HPDE6-E6E7 (cell line): ENCODE results near the gene PTPRR.

Source experiments
- DNase-seq: peaks from one replicate; pipeline ENCODE4 v3.0.0; 2011; ENCODE audit warnings: missing footprints; ENCODE audit errors: extremely low spot score

Gene PTPRR

GRCh38 chr12:70798016-70798783 lies 122.3 kb downstream of the PTPRR start:
- no peak for DNase-seq

GRCh38 chr12:70796989-70797388 lies 123.5 kb downstream of the PTPRR start:
- DNase-seq: no peak

DNA sequence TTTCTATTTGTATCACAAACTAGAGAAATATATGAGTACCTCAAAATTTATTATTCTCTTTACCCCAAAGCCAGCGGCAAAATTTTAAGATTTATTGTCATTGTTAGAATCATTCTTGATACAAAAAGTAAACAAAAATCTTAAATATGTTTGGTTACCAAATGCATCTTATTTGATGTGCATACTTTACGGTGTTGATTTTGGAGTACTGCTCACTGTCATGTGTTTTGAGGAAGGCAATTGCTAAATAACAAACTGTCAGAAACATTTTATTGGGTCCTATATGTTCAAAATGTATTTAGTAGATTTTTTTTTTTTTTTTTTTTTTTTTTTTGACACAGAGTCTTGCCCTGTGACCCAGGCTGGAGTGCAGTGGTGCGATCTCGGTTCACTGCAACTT lies 124.9 kb downstream of the PTPRR start:
- no peak for DNase-seq

DNA sequence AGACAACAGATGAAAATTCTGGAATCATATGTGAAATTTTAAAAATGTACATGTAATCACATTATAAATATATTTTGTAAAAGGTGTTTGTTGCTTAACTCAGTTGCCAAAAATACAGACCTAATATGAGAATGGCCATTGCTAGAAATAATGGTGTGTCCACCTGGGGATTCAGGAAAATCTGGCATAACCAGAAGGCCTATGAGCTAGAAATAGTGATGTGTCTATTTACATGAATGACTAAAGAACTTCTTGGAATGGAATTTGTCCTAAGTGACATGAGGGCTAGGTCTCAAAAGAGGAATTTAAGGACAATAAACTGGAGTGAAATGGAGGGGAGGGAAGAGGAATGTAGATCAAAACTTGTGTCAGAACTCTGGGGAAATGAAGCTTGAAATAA lies 126.4 kb downstream of the PTPRR start:
- DNase-seq: no peak

DNA sequence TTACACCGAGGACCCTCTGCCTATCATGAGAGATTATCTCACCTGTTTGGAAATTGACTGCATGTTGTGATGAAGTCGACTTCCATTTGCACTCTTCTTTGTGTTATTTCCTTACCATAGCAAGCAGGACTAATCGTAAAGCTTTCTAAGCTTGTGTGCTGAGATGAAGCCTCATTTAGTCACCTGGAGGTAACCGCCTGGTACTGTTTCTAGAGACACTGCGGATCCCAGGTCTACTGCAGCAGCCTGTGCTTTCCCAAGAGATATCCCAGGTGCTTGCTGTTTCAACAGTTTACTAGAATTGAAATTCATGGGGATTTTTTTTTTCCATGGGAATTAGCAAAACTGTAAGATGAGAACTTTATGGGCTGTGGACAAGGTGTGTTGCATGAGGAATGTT lies 131.8 kb downstream of the PTPRR start:
- DNase-seq: no peak

DNA sequence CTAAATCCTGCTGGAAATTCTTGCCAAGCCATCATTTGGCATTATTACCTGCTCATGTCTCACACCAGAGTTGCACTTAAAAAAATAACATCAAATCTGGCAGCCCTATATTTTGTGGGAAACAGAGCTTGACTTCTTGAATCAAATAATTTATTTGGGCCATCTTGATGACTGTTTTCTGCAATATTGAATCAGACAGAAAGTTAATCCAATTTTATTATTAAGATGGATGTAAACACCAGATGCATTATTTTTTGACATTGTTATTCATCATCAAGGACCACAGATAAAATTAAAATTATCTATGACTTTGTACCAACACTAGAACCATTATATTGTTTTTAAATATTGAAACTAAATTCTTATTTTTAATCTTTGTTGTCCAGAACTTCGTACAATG lies 132.9 kb downstream of the PTPRR start:
- DNase-seq: no peak

DNA sequence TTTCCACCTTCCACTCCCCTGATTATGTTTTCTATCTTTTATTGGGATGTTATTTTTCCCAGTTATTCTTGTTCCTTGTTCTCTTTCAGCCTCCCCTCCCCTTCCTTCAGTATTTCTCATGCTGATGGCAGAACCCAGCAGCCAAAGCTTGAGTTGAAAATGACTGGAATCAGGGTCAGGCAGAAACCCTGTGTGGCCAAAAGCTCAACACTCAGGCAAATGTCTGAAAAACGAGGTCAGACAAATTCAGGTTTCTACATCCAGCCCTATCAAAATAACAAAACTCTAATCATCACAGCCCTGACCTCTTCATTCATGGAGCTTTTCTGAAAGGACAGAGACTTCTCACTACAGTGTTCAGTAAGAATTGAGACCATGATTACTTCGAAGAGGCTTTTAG lies 134.6 kb downstream of the PTPRR start:
- no peak for DNase-seq

- DNase-seq: no peak
Observed at GRCh38 chr12:70784042-70784668, 136.4 kb downstream of the PTPRR start.

- DNase-seq: no peak
Observed at GRCh38 chr12:70783455-70783854, 137.1 kb downstream of the PTPRR start.

GRCh38 chr12:70779250-70779649 lies 141.3 kb downstream of the PTPRR start:
- no peak for DNase-seq

- DNase-seq: peak; percentile 33
Observed at GRCh38 chr12:70774055-70774454, 146.5 kb downstream of the PTPRR start.

DNA sequence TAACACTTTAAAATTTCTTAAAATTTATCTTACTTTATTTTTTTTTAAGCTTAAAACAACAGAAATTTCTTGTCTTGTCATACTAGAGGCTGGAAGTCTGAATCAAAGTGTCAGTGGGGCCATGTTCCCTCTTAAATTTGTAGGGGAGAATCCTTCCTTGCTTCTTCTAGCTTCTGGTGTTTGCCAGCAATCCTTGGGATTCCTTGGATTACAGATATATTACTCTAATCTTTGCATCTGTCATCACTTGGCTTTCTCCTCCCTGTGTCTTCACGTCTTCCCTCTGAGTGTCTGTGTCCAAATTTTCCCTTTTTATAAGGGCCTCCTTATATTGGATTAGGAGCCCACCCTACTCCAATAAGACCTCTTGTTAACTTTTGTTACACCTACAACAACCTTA lies 147.7 kb downstream of the PTPRR start:
- DNase-seq: no peak

DNA sequence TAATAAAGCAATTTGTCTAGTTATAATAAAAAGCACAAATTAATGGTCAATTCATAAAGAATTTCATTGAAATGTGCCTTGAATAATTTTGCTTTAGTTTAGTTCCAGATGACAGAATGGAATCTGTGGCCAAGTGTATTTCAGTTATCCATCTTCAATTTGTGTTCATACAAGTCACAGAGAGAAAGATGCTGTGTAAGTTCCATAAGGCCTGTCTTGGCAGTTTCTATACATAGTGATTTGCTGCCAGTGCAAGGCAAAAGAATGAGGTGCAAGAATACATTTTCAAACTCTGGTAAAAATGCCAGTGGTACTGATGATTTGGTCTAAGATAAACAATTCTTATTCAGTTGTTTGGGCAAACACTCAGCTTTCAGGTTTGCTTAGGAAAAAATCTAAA lies 149.0 kb downstream of the PTPRR start:
- no peak for DNase-seq

- DNase-seq: no peak
Observed at GRCh38 chr12:70763666-70764065, 156.9 kb downstream of the PTPRR start.

- DNase-seq: no peak
Observed at GRCh38 chr12:70762000-70762399, 158.5 kb downstream of the PTPRR start.

GRCh38 chr12:70759161-70759918 lies 161.2 kb downstream of the PTPRR start:
- DNase-seq: no peak

DNA sequence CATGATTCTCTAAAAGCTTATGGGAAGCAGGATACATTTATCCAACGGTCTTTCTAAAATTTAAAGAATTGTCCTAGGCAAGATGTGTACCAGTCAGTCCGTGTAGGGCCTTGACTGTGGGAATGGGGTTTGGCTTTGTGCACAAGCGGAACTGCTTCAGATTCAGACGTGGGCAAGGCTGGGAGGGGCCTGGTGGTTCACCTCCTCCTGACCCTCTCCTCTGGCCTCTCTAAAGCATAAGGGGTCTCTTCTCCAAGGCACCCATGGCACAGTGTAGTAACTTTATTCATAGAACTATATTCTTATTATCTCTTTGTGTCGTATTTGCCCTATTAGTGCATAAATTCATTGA lies 162.1 kb downstream of the PTPRR start:
- no peak for DNase-seq

DNA sequence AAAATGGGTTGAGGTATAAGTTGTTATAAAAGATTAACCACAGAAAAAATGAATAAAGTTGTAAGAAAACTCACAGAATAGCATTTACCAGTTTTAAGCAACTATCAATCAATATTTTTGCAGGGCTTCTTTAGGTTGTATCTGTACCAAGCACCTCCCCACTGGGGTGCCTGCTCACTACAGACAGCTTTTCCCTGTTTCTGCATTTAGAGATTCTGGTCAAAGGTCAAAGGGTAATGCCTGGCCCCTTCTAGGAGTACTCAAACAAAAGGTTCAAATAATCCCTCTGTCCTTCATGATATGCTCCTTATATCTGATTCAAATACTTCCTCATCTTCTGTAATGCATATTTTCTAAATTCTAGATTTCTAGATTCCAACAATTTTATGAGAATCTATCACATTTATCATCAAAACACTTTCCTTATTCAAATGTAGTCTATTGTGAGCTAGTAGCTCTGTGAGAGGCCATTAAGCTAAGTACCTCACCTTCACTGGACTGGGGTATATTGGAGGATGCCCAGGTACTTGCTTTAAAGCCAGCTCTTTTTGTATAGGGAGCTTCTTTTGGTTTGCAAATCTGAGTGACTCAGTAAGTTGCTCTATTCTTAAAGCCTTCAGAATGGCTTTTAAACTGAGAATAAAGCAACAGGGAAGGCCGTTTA lies 162.6 kb downstream of the PTPRR start:
- DNase-seq: no peak

DNA sequence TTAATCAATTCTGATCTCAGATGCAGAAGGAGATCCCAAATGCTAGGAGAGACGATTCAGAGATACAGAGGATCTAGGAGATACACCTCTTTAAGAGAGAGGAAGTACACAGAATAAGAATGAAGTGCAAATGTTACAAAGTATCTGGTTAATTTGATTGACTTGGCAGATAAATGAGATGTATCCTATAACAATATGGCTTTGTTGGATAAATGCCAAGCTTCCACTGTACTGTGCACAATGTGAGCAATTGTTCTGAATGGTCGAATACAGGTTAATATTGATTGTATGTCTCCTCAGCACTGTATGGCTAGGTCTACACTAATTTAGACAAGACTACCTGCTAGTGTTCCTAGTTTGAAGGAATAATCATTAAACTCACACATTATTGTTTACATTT lies 163.7 kb downstream of the PTPRR start:
- no peak for DNase-seq

DNA sequence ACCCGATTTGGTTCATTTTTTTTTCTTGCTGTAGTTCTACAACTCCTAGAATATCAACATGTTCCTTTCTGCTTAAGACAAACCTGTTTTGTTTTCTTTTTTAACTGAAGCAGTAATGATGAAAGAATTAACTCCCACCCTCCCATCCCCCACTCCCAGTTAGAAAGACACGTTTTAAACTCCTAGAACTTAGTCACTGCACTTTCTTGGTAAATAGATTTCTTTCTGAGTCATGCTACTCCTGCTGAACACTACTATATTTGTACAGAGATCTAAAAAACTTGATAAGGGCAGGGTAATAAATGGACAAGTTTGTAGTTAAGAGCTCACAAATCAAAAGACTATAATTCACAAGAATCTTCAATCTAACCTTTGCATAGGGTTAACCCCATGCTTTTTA lies 164.4 kb downstream of the PTPRR start:
- DNase-seq: peak; percentile 44

- no peak for DNase-seq
Observed at GRCh38 chr12:70754330-70754741, 166.2 kb downstream of the PTPRR start.

DNA sequence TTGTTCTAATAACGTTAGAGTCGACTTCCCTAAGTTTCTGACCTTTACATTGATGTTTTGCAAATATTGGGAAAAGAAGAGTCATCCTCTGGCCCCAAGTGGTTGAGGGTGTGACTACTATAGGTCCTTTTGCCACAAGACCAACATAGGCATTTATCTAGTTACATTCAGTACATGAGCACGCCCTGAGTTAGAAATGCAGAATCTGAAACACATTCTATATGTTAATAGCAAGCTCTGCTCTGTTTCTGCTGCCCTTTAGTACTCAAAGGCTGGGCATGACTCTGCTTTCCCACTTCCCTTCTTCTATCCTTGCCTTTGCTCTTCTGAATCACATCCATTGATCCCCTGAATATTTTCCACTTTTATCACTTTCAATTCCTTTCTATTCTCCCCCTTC lies 168.2 kb downstream of the PTPRR start:
- DNase-seq: no peak
